HEK293 (cell line): ENCODE results near the gene GALNT6.

Experiments used
- CTCF ChIA-PET: fragments of 350-600 bp; formaldehyde crosslinking; extraction: SDS; loops from one replicate; lab custom pipeline; 2021; ENCODE audit warnings: antibody characterized with exemption; lab: Yijun Ruan, JAX
- POLR2A ChIA-PET: fragments of 300-600 bp; formaldehyde crosslinking; extraction: SDS; loops from one replicate; lab custom pipeline; 2020; ENCODE audit warnings: antibody characterized with exemption, inconsistent platforms; lab: Yijun Ruan, JAX
- H3K27ac ChIP-seq: fragments of 200-500 bp; sonication (Bioruptor generic); 2 replicates; pipeline ENCODE4 v1.5.1; 2014; ENCODE audit warnings: low read depth, low read length, control low read depth, inconsistent platforms; ENCODE audit errors: extremely low read depth
- H3K36me3 ChIP-seq, 2 experiments: fragments of 200-500 bp in 1 of 2; sonication (Bioruptor generic) in 1 of 2; 1 replicate in 1 of 2; 2 replicates in 1 of 2; pipeline ENCODE4 v1.5.1; 2014 to 2017; ENCODE audit warnings: inconsistent platforms in 2 of 2, low read length in 2 of 2; ENCODE audit not compliant: control insufficient read depth in 2 of 2, insufficient read depth in 1 of 2
- H3K4me1 ChIP-seq: fragments of 200-500 bp; sonication (Bioruptor generic); 2 replicates; pipeline ENCODE4 v1.5.1; 2014; ENCODE audit warnings: mild to moderate bottlenecking, low read length, inconsistent platforms; ENCODE audit not compliant: control insufficient read depth, insufficient read depth
- H3K4me3 ChIP-seq: 2 replicates; pipeline ENCODE4 v1.5.1; 2011; ENCODE audit warnings: low read depth, mild to moderate bottlenecking, control low read depth, low read length, moderate library complexity
- H3K9me3 ChIP-seq: fragments of 200-500 bp; sonication (Bioruptor generic); 2 replicates; pipeline ENCODE4 v1.5.1; 2014; ENCODE audit warnings: low read depth, low read length, inconsistent platforms; ENCODE audit not compliant: control insufficient read depth, insufficient read depth
- BCL6B ChIP-seq: fragments of 450-650 bp; formaldehyde crosslinking; IDR thresholded peaks from 2 replicates; pipeline ENCODE4 v1.5.1; 2017; ENCODE audit warnings: missing biosample characterization, missing genetic modification characterization
- GLIS2 ChIP-seq: fragments of 450-650 bp; formaldehyde crosslinking; IDR thresholded peaks from 2 replicates; pipeline ENCODE4 v1.5.1; 2016; ENCODE audit warnings: missing biosample characterization, missing genetic modification characterization
- PRDM1 ChIP-seq: fragments of 450-650 bp; formaldehyde crosslinking; IDR thresholded peaks from 2 replicates; pipeline ENCODE4; 2016; ENCODE audit warnings: missing biosample characterization, missing genetic modification characterization
- SCRT1 ChIP-seq: fragments of 450-650 bp; formaldehyde crosslinking; IDR thresholded peaks from 2 replicates; pipeline ENCODE4 v1.5.1; 2016; ENCODE audit warnings: missing biosample characterization, missing genetic modification characterization, borderline replicate concordance
- ZBTB48 ChIP-seq: fragments of 450-650 bp; formaldehyde crosslinking; IDR thresholded peaks from 2 replicates; pipeline ENCODE4 v1.5.1; 2016; ENCODE audit warnings: missing biosample characterization, missing genetic modification characterization
- ZNF157 ChIP-seq: fragments of 450-650 bp; formaldehyde crosslinking; IDR thresholded peaks from 2 replicates; pipeline ENCODE4 v1.5.1; 2016; ENCODE audit warnings: missing biosample characterization, missing genetic modification characterization
- ZNF223 ChIP-seq: fragments of 450-650 bp; formaldehyde crosslinking; IDR thresholded peaks from 2 replicates; pipeline ENCODE4 v1.5.1; 2016; ENCODE audit warnings: missing biosample characterization, missing genetic modification characterization
- ZNF302 ChIP-seq: fragments of 450-650 bp; formaldehyde crosslinking; IDR thresholded peaks from 2 replicates; pipeline ENCODE4 v1.5.1; 2016; ENCODE audit warnings: missing biosample characterization, missing genetic modification characterization, low read depth
- ZNF311 ChIP-seq: fragments of 450-650 bp; formaldehyde crosslinking; IDR thresholded peaks from 2 replicates; pipeline ENCODE4 v1.5.1; 2017; ENCODE audit warnings: missing biosample characterization, missing genetic modification characterization, borderline replicate concordance
- ZNF37A ChIP-seq: fragments of 450-650 bp; IDR thresholded peaks from 2 replicates; pipeline ENCODE4 v1.5.1; 2018; ENCODE audit warnings: missing biosample characterization, missing genetic modification characterization
- ZNF560 ChIP-seq: fragments of 450-650 bp; formaldehyde crosslinking; IDR thresholded peaks from 2 replicates; pipeline ENCODE4 v1.5.1; 2017; ENCODE audit warnings: missing biosample characterization, missing genetic modification characterization, borderline replicate concordance
- ZNF561 ChIP-seq: fragments of 450-650 bp; IDR thresholded peaks from 2 replicates; pipeline ENCODE4 v1.5.1; 2018; ENCODE audit warnings: missing biosample characterization, missing genetic modification characterization, borderline replicate concordance
- ZNF658 ChIP-seq: fragments of 450-650 bp; formaldehyde crosslinking; IDR thresholded peaks from 2 replicates; pipeline ENCODE4; 2016; ENCODE audit warnings: missing biosample characterization, missing genetic modification characterization
- ZNF670 ChIP-seq: fragments of 450-650 bp; formaldehyde crosslinking; IDR thresholded peaks from 2 replicates; pipeline ENCODE4 v1.5.1; 2016; ENCODE audit warnings: missing biosample characterization, missing genetic modification characterization, low read depth
- ZNF777 ChIP-seq: fragments of 450-650 bp; formaldehyde crosslinking; IDR thresholded peaks from 2 replicates; pipeline ENCODE4 v1.5.1; 2017; ENCODE audit warnings: missing biosample characterization, missing genetic modification characterization, borderline replicate concordance
- ZNF791 ChIP-seq: fragments of 450-650 bp; formaldehyde crosslinking; IDR thresholded peaks from 2 replicates; pipeline ENCODE4 v1.5.1; 2016; ENCODE audit warnings: missing biosample characterization, missing genetic modification characterization
- ZSCAN30 ChIP-seq: fragments of 450-650 bp; IDR thresholded peaks from 2 replicates; pipeline ENCODE4 v1.5.1; 2018; ENCODE audit warnings: missing biosample characterization, mild to moderate bottlenecking, missing genetic modification characterization, moderate library complexity
- TF ChIP-seq, protein P1 (sequence below): fragments of 450-650 bp; formaldehyde crosslinking; IDR thresholded peaks from 2 replicates; pipeline ENCODE4 v1.5.1; 2017; ENCODE audit warnings: missing biosample characterization, missing genetic modification characterization
- TF ChIP-seq, protein P2 (sequence below): fragments of 450-650 bp; formaldehyde crosslinking; IDR thresholded peaks from 2 replicates; pipeline ENCODE4 v1.5.1; 2017; ENCODE audit warnings: missing biosample characterization, missing genetic modification characterization
- TF ChIP-seq, protein P3 (sequence below): fragments of 450-650 bp; formaldehyde crosslinking; IDR thresholded peaks from 2 replicates; pipeline ENCODE4 v1.5.1; 2016; ENCODE audit warnings: missing biosample characterization, missing genetic modification characterization

The GALNT6 gene

GRCh38 chr12:51390457-51390856, 749 bp downstream of the GALNT6 start:
- ChIA-PET CTCF (interaction anchor here (0.6 kb wide), 2 partner anchors 46 to 144 kb away, joined by 3 to 4 read pairs; no protein-coding TSS in a partner anchor), POLR2A (interaction anchor here (4.0 kb wide), 1 partner anchor 19 kb away, joined by 31 read pairs; no protein-coding TSS in a partner anchor)
- no peak for TF ChIP-seq BCL6B (tag by site-specific recombination)
- no peak for TF ChIP-seq ZNF223 (tag by site-specific recombination)
- no peak for TF ChIP-seq ZNF37A (tag by site-specific recombination)
- no peak for TF ChIP-seq ZNF157 (tag by site-specific recombination)
- no peak for TF ChIP-seq PRDM1 (tag by site-specific recombination)
- TF ChIP-seq, protein P1, sequence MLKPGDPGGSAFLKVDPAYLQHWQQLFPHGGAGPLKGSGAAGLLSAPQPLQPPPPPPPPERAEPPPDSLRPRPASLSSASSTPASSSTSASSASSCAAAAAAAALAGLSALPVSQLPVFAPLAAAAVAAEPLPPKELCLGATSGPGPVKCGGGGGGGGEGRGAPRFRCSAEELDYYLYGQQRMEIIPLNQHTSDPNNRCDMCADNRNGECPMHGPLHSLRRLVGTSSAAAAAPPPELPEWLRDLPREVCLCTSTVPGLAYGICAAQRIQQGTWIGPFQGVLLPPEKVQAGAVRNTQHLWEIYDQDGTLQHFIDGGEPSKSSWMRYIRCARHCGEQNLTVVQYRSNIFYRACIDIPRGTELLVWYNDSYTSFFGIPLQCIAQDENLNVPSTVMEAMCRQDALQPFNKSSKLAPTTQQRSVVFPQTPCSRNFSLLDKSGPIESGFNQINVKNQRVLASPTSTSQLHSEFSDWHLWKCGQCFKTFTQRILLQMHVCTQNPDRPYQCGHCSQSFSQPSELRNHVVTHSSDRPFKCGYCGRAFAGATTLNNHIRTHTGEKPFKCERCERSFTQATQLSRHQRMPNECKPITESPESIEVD: no peak
- TF ChIP-seq, protein P2, sequence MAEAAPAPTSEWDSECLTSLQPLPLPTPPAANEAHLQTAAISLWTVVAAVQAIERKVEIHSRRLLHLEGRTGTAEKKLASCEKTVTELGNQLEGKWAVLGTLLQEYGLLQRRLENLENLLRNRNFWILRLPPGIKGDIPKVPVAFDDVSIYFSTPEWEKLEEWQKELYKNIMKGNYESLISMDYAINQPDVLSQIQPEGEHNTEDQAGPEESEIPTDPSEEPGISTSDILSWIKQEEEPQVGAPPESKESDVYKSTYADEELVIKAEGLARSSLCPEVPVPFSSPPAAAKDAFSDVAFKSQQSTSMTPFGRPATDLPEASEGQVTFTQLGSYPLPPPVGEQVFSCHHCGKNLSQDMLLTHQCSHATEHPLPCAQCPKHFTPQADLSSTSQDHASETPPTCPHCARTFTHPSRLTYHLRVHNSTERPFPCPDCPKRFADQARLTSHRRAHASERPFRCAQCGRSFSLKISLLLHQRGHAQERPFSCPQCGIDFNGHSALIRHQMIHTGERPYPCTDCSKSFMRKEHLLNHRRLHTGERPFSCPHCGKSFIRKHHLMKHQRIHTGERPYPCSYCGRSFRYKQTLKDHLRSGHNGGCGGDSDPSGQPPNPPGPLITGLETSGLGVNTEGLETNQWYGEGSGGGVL (tag by site-specific recombination): no peak
- no peak for TF ChIP-seq ZNF791 (tag by site-specific recombination)
- no peak for TF ChIP-seq ZNF560 (tag by site-specific recombination)
- TF ChIP-seq ZNF302 (tag by site-specific recombination): no peak
- TF ChIP-seq ZNF561: no peak
- TF ChIP-seq ZBTB48 (tag by site-specific recombination): no peak
- no peak for TF ChIP-seq ZNF658 (tag by site-specific recombination)
- TF ChIP-seq ZNF670: no peak
- TF ChIP-seq GLIS2: no peak
- no peak for TF ChIP-seq ZSCAN30 (tag by site-specific recombination)
- TF ChIP-seq SCRT1 (tag by site-specific recombination): no peak
- TF ChIP-seq, protein P3, sequence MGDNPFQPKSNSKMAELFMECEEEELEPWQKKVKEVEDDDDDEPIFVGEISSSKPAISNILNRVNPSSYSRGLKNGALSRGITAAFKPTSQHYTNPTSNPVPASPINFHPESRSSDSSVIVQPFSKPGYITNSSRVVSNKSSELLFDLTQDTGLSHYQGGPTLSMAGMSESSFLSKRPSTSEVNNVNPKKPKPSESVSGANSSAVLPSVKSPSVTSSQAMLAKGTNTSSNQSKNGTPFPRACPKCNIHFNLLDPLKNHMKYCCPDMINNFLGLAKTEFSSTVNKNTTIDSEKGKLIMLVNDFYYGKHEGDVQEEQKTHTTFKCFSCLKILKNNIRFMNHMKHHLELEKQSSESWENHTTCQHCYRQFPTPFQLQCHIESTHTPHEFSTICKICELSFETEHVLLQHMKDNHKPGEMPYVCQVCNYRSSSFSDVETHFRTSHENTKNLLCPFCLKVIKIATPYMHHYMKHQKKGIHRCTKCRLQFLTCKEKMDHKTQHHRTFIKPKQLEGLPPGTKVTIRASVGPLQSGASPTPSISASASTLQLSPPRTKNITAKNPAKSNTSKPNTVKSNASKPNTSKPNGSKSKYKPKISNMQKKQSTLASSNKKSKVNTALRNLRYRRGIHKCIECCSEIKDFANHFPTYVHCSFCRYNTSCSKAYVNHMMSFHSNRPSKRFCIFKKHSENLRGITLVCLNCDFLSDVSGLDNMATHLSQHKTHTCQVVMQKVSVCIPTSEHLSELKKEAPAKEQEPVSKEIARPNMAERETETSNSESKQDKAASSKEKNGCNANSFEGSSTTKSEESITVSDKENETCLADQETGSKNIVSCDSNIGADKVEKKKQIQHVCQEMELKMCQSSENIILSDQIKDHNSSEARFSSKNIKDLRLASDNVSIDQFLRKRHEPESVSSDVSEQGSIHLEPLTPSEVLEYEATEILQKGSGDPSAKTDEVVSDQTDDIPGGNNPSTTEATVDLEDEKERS: no peak
- TF ChIP-seq ZNF777 (tag by site-specific recombination): no peak
- TF ChIP-seq ZNF311 (tag by site-specific recombination): no peak
- Histone ChIP-seq H3K9me3 (no peaks in the 10 kb centered on the region), H3K4me3 (no peak overlapping the region), H3K4me1 (peaks cover 7% of the 10 kb centered on the region), H3K36me3 (no peaks in the 10 kb centered on the region), H3K27ac (peak overlapping the region; percentile 50; the same call in 1 of the 2 replicates)
